Muscle layer of colon (tissue), 2 donors: ENCODE results near the gene ADAMTS15.

Source experiments
- H3K27ac ChIP-seq: one replicate; pipeline ENCODE4 v1.7.0; 2013; ENCODE audit warnings: low read depth, mild to moderate bottlenecking, low read length, moderate library complexity
- H3K27me3 ChIP-seq, 2 donors: one replicate each; pipeline ENCODE4 v1.7.0; 2013; ENCODE audit warnings: low read length in 2 of 2, mild to moderate bottlenecking in 2 of 2; ENCODE audit not compliant: insufficient read depth in 2 of 2, control insufficient read depth in 1 of 2
- H3K36me3 ChIP-seq: one replicate; pipeline ENCODE4 v1.7.0; 2013; ENCODE audit warnings: mild to moderate bottlenecking, low read length; ENCODE audit not compliant: insufficient read depth
- H3K4me1 ChIP-seq: one replicate; pipeline ENCODE4 v1.7.0; 2013; ENCODE audit warnings: mild to moderate bottlenecking, low read length; ENCODE audit not compliant: insufficient read depth
- H3K4me3 ChIP-seq, 2 donors: one replicate each; pipeline ENCODE4 v1.7.0; 2013; ENCODE audit warnings: low read length in 2 of 2, low read depth in 1 of 2, mild to moderate bottlenecking in 1 of 2, moderate library complexity in 1 of 2
- H3K9ac ChIP-seq: one replicate; pipeline ENCODE4 v1.7.0; 2013; ENCODE audit warnings: low read length
- H3K9me3 ChIP-seq: one replicate; pipeline ENCODE4 v1.7.0; 2013; ENCODE audit warnings: mild to moderate bottlenecking, low read length
- donor health status: abdominal sarcoma.
- donor health status: Adenocarcinoma of cecum.

Gene ADAMTS15

DNA sequence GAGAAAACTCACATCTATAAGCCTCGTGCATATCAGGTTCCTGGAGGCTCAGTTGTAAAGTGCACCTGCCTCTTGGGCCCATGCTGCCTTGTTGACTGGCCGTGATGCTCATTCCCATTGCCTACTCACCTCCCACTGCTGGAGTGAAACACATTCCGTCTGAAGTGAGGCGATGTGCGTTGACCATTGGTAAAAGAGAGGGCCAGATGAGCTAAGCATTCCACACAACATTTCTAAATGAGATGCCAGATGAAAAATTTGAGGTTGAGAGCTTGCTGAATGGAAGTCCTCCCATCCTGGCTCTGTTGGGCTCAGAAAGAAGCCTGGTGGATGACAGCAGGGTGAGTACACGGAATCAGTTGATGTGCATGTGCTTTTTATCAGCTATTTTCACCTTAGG lies 8.6 kb upstream of the ADAMTS15 start:
- no peaks in the 10 kb centered on the region for H3K36me3 ChIP-seq
- H3K9ac ChIP-seq = no peak overlapping the region
- H3K27me3 ChIP-seq = no peaks in the 10 kb centered on the region
- peaks cover 17% of the 10 kb centered on the region for H3K4me1 ChIP-seq
- no peaks in the 10 kb centered on the region for H3K9me3 ChIP-seq
- H3K4me3 ChIP-seq = no peak overlapping the region
- H3K27ac ChIP-seq = no peak overlapping the region

DNA sequence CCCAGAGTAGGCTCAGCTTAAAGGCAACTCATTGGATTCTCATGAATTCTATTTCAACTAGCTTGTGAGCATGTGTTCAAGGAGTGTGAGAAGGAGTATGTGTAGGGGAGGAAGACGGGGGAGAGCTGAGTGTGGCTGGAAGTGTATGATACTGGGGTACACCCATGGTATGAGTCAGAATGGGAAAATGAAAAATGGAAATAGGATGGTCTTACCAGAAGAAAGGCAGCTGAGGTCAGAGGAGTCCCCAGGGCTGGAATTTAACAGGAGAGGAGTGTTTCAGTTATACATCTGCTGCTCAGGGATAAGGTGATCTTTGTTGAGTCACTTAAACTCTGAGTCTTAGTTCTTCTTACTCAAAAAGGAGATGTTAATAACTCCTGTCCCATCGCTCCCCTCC lies 6.7 kb upstream of the ADAMTS15 start:
- H3K9me3 ChIP-seq = no peaks in the 10 kb centered on the region
- H3K9ac ChIP-seq = no peak overlapping the region
- H3K36me3 ChIP-seq = no peaks in the 10 kb centered on the region
- H3K4me1 ChIP-seq = peaks cover 10% of the 10 kb centered on the region
- H3K4me3 ChIP-seq = no peak overlapping the region
- H3K27me3 ChIP-seq = no peaks in the 10 kb centered on the region
- H3K27ac ChIP-seq = no peak overlapping the region

DNA sequence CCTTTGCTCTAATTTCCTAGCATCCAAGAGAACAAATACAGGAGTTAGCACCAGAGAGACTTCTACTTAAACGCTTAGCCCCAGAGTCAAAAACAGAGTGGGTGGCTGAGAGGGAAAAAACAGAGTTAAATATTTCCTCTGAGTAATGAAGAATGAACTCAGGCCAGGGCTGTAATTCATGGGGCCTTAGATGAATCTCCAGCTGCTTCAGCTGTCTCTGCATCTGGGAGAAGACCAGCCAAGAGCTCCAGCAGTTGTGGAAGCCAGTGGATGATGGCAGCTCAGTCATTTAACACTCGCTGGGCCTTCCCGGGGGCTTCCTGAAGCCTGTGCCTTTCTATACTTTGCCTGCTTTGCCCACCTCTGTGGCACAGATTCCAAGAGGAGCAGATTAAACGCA lies 5.7 kb upstream of the ADAMTS15 start:
- Histone ChIP-seq H3K4me1 (peaks cover 10% of the 10 kb centered on the region), H3K9me3 (no peaks in the 10 kb centered on the region), H3K36me3 (no peaks in the 10 kb centered on the region), H3K27ac (no peak overlapping the region), H3K27me3 (no peaks in the 10 kb centered on the region), H3K9ac (no peak overlapping the region), H3K4me3 (no peak overlapping the region)

- Histone ChIP-seq H3K27ac (no peak overlapping the region), H3K27me3 (peaks cover 0 to 9% of the 10 kb centered on the region in 2 donors), H3K9ac (no peak overlapping the region), H3K36me3 (no peaks in the 10 kb centered on the region), H3K9me3 (no peaks in the 10 kb centered on the region), H3K4me1 (peaks cover 13% of the 10 kb centered on the region), H3K4me3 (no peak overlapping the region)
Observed at GRCh38 chr11:130445788-130446187, 2.7 kb upstream of the ADAMTS15 start.

GRCh38 chr11:130448039-130448415 lies 418 bp upstream of the ADAMTS15 start:
- H3K27me3 ChIP-seq = peaks cover 0 to 9% of the 10 kb centered on the region in 2 donors
- no peak overlapping the region for H3K27ac ChIP-seq
- peaks cover 14% of the 10 kb centered on the region for H3K4me1 ChIP-seq
- H3K9me3 ChIP-seq = no peaks in the 10 kb centered on the region
- no peak overlapping the region for H3K9ac ChIP-seq
- H3K4me3 ChIP-seq = peak overlapping the region in 1 of 2 donors; percentile 71
- no peaks in the 10 kb centered on the region for H3K36me3 ChIP-seq

GRCh38 chr11:130449310-130449990 lies 1.0 kb downstream of the ADAMTS15 start:
- Histone ChIP-seq H3K4me1 (peaks cover 12% of the 10 kb centered on the region), H3K27me3 (peaks cover 0 to 9% of the 10 kb centered on the region in 2 donors), H3K27ac (peak overlapping the region; percentile 6), H3K36me3 (no peaks in the 10 kb centered on the region), H3K9ac (peak overlapping the region; percentile 17), H3K4me3 (peak overlapping the region; percentile 71 to 83), H3K9me3 (no peaks in the 10 kb centered on the region)

DNA sequence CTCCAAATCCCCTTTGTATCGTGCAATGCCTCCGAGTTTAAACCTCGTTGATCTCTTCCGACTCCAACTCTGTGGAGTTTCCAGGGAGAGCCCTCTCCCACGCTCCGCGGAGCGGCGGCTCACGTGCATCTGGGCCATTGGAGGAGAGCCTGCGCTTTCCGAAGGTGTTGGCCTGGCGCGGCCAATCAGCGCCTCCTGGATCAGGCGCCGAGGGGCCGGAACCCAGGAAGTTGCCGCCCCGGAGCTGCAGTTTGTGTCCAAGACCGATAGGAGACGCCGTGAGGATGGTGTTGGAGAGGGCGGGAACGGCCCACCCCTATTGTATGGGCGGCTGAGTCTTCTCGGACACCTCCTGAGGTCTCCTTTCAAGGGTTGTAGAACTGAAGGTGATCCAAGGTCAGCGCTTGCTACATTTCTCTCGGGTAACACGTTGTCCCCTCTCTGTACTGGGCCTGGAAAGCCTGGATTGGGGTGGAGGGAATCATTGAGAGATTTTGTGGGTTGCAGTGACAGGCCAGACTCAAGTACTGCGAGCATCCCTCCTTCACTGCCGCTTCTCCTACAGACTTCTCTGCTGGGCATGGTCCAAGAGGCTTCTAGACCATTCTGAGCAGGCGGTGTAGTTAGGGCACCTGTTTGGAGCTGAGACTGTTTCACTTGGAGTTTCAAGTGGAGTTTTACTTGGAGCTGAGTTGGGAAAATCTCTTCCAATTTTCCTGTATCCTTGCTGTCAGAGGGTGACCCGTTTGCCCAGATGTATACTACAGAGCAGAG lies 1.7 kb downstream of the ADAMTS15 start:
- Histone ChIP-seq H3K4me3 (peak overlapping the region; percentile 71 to 83), H3K4me1 (peaks cover 12% of the 10 kb centered on the region), H3K27me3 (peaks cover 0 to 9% of the 10 kb centered on the region in 2 donors), H3K27ac (peak overlapping the region; percentile 6), H3K9me3 (no peaks in the 10 kb centered on the region), H3K36me3 (no peaks in the 10 kb centered on the region), H3K9ac (no peak overlapping the region)

GRCh38 chr11:130451231-130452019 lies 3.0 kb downstream of the ADAMTS15 start:
- Histone ChIP-seq H3K9ac (no peak overlapping the region), H3K27ac (peak overlapping the region; percentile 42), H3K9me3 (no peaks in the 10 kb centered on the region), H3K27me3 (peaks cover 0 to 9% of the 10 kb centered on the region in 2 donors), H3K36me3 (no peaks in the 10 kb centered on the region), H3K4me3 (no peak overlapping the region), H3K4me1 (peaks cover 12% of the 10 kb centered on the region)

DNA sequence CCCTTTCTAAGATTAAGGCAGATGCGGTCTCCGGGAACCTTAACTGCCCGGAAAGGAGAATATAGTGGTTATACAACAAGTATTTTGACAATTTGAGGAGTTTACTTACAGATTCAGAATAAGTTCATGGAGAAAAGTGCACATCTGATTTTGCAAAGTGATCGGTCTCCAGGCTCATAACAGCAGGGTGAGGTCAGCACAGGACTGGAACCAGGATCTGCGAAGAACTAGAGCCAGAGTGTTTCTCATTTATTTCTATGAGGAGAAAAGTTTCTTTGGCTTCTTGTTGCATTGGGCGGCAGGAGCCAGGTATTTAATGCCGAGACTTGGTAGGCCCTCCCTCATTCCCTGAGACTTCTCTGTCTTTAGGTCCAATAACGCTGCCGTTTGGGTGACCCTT lies 3.7 kb downstream of the ADAMTS15 start:
- H3K9ac ChIP-seq = no peak overlapping the region

GRCh38 chr11:130452940-130453339 lies 4.5 kb downstream of the ADAMTS15 start:
- no peaks in the 10 kb centered on the region for H3K9me3 ChIP-seq
- no peak overlapping the region for H3K27ac ChIP-seq
- no peak overlapping the region for H3K9ac ChIP-seq
- H3K4me3 ChIP-seq = no peak overlapping the region
- no peaks in the 10 kb centered on the region for H3K36me3 ChIP-seq
- peaks cover 12% of the 10 kb centered on the region for H3K4me1 ChIP-seq
- peaks cover 0 to 9% of the 10 kb centered on the region in 2 donors for H3K27me3 ChIP-seq

More for the DNA sequence above, 3.7 kb downstream of the ADAMTS15 start:
- no peaks in the 10 kb centered on the region for H3K9me3 ChIP-seq
- H3K27me3 ChIP-seq = peaks cover 0 to 9% of the 10 kb centered on the region in 2 donors
- peaks cover 12% of the 10 kb centered on the region for H3K4me1 ChIP-seq
- no peak overlapping the region for H3K27ac ChIP-seq
- H3K4me3 ChIP-seq = no peak overlapping the region
- no peaks in the 10 kb centered on the region for H3K36me3 ChIP-seq

DNA sequence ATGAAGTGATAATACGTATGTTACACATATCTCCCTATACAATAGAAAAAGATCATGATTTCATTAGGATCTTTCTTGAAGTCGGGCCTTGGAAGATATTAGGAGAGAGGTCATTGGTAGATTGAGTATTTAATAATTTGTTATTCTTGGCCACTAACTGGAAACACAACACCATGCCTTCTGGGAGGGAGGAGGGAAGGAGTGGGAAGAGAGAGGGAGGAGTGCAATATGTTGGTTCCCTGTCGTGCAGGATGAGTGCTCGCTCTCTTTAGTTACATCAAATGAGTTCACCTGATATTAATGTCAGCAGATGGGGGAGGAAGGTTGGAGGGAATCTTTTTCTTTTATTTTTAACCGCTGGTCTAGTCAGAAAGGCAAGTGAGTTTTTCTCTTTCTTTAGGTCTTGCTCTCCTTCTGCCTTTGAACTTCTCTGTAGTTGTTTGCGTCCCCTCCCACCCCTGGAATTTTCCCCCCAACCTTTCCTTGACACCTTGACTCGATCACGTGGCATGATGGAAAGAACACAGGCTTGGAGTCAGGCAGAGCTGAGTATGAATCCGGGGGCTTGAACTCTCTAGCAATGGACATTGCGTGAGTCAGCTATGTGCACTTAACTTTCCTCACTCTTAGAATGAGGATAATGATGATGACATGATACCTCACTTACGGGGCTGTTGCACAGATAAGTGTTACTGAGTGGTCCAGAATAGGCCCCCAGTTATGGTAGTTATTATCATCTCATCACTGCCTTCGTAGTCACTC lies 6.2 kb downstream of the ADAMTS15 start:
- Histone ChIP-seq H3K9ac (no peak overlapping the region), H3K27me3 (no peaks in the 10 kb centered on the region), H3K9me3 (no peaks in the 10 kb centered on the region), H3K36me3 (no peaks in the 10 kb centered on the region), H3K4me1 (peaks cover 8% of the 10 kb centered on the region), H3K27ac (no peak overlapping the region), H3K4me3 (no peak overlapping the region)
